ENCODE measurements around the gene IER5L. TPM values are rescaled to one million over a fixed set of nuclear protein-coding genes. Genes with fewer than 3 reads are reported as not detected.

Gene IER5L
- total and polyA plus RNA-seq, 2 experiments from 2014 or later = 21.5 to 77.4 TPM

GRCh38 chr9:129148463-129149204 is 29.4 kb downstream of the IER5L start:
- Histone ChIP-seq H3K27me3 (no peaks in the 10 kb centered on the region), H3K4me3 (no peak overlapping the region), H3K9me3 (ENCODE audit: low read depth) (no peaks in the 10 kb centered on the region), H3K27ac (peak overlapping the region; percentile 95), H3K36me3 (peaks cover 12% of the 10 kb centered on the region), H3K4me1 (ENCODE audit: low read depth) (peaks cover 31% of the 10 kb centered on the region)
- no peak for TF ChIP-seq CTCF (IDR thresholded peaks at IDR 0.05; ENCODE audit: low read depth, low read length)
- no peak for DNase-seq (ENCODE audit: low read depth in 1 of 2, low spot score in 1 of 2)

GRCh38 chr9:129146441-129146941 is 31.6 kb downstream of the IER5L start:
- Histone ChIP-seq H3K9me3 (ENCODE audit: low read depth) (no peaks in the 10 kb centered on the region), H3K36me3 (peaks cover 16% of the 10 kb centered on the region), H3K27ac (peak overlapping the region; percentile 95), H3K4me1 (ENCODE audit: low read depth) (peaks cover 53% of the 10 kb centered on the region), H3K4me3 (no peak overlapping the region), H3K27me3 (no peaks in the 10 kb centered on the region)
- TF ChIP-seq CTCF (IDR thresholded peaks at IDR 0.05; ENCODE audit: low read depth, low read length) = no peak
- peak in 1 of 2 donors; percentile 67 for DNase-seq (ENCODE audit: low read depth in 1 of 2, low spot score in 1 of 2)

GRCh38 chr9:129145841-129146292 is 32.2 kb downstream of the IER5L start:
- H3K4me3 ChIP-seq = no peak overlapping the region
- peaks cover 16% of the 10 kb centered on the region for H3K36me3 ChIP-seq
- peak; percentile 5 for TF ChIP-seq CTCF (IDR thresholded peaks at IDR 0.05; ENCODE audit: low read depth, low read length)
- H3K4me1 ChIP-seq (ENCODE audit: low read depth) = peaks cover 57% of the 10 kb centered on the region
- no peaks in the 10 kb centered on the region for H3K9me3 ChIP-seq (ENCODE audit: low read depth)
- DNase-seq (ENCODE audit: low read depth in 1 of 2, low spot score in 1 of 2) = peak; percentile 57 to 98
- no peaks in the 10 kb centered on the region for H3K27me3 ChIP-seq
- H3K27ac ChIP-seq = peak overlapping the region; percentile 95

GRCh38 chr9:129145316-129145715 is 32.7 kb downstream of the IER5L start:
- Histone ChIP-seq H3K36me3 (peaks cover 16% of the 10 kb centered on the region), H3K27me3 (no peaks in the 10 kb centered on the region), H3K4me3 (no peak overlapping the region), H3K27ac (peak overlapping the region; percentile 95), H3K9me3 (ENCODE audit: low read depth) (no peaks in the 10 kb centered on the region), H3K4me1 (ENCODE audit: low read depth) (peaks cover 59% of the 10 kb centered on the region)
- no peak for TF ChIP-seq CTCF (IDR thresholded peaks at IDR 0.05; ENCODE audit: low read depth, low read length)
- peak in 1 of 2 donors; percentile 43 for DNase-seq (ENCODE audit: low read depth in 1 of 2, low spot score in 1 of 2)

GRCh38 chr9:129143031-129143927 is 34.8 kb downstream of the IER5L start:
- peak; percentile 97 for TF ChIP-seq CTCF (IDR thresholded peaks at IDR 0.05; ENCODE audit: low read depth, low read length)

More at GRCh38 chr9:129143031-129143927, 34.8 kb downstream of the IER5L start:
- peaks cover 71% of the 10 kb centered on the region for H3K4me1 ChIP-seq (ENCODE audit: low read depth)
- H3K27ac ChIP-seq = peak overlapping the region; percentile 99
- H3K4me3 ChIP-seq = no peak overlapping the region
- H3K9me3 ChIP-seq (ENCODE audit: low read depth) = no peaks in the 10 kb centered on the region
- peaks cover 10% of the 10 kb centered on the region for H3K36me3 ChIP-seq
- no peaks in the 10 kb centered on the region for H3K27me3 ChIP-seq
- peak; percentile 91 to 98 for DNase-seq (ENCODE audit: low read depth in 1 of 2, low spot score in 1 of 2)
